Kidney (tissue), 14 donors: ENCODE measurements around the gene RBBP8. TPM values are rescaled to one million over a fixed set of nuclear protein-coding genes. Genes with fewer than 3 reads are reported as not detected.

Source experiments
- DNase-seq, 5 donors: peaks; one replicate each; pipeline ENCODE4 v3.0.0-alpha.2; 2013 to 2020
- FAIRE-seq: peaks from 2 replicates; lab custom pipeline; 2012; peaks lifted over from hg19 to GRCh38; lab: Jason Lieb, UNC
- H3K27ac ChIP-seq, 2 donors: one replicate each; pipeline ENCODE4 v1.7.0; 2013; ENCODE audit warnings: low read depth in 2 of 2, low read length in 2 of 2, inconsistent platforms in 1 of 2
- H3K27me3 ChIP-seq: one replicate; pipeline ENCODE4 v1.7.1; 2013; ENCODE audit warnings: low read length, inconsistent platforms; ENCODE audit not compliant: control insufficient read depth, insufficient read depth
- H3K36me3 ChIP-seq, 3 donors: one replicate each; pipeline versions ENCODE4 v1.7.0 to v1.7.1; 2013; ENCODE audit warnings: low read length in 3 of 3, control low read depth in 1 of 3, inconsistent platforms in 1 of 3; ENCODE audit not compliant: insufficient read depth in 3 of 3, control insufficient read depth in 2 of 3
- H3K4me1 ChIP-seq, 3 donors: one replicate each; pipeline versions ENCODE4 v1.7.0 to v1.7.1; 2013; ENCODE audit warnings: low read length in 3 of 3, inconsistent platforms in 1 of 3, low read depth in 1 of 3; ENCODE audit not compliant: control insufficient read depth in 2 of 3, insufficient read depth in 2 of 3
- H3K4me3 ChIP-seq, 3 donors: one replicate each; pipeline versions ENCODE4 v1.7.0 to v1.8.1; 2013; ENCODE audit warnings: low read length in 3 of 3, control low read depth in 1 of 3, inconsistent platforms in 1 of 3
- H3K9ac ChIP-seq, 3 donors: one replicate each; pipeline versions ENCODE4 v1.7.0 to v1.7.1; 2013; ENCODE audit warnings: low read length in 3 of 3, control low read depth in 1 of 3, inconsistent platforms in 1 of 3
- H3K9me3 ChIP-seq, 3 donors: one replicate each; pipeline versions ENCODE4 v1.7.0 to v1.7.1; 2013; ENCODE audit warnings: low read length in 3 of 3, control low read depth in 1 of 3, inconsistent platforms in 1 of 3; ENCODE audit not compliant: control insufficient read depth in 2 of 3, insufficient read depth in 1 of 3
- CTCF ChIP-seq: IDR thresholded peaks from 3 replicates; pipeline ENCODE4 v1.5.1; 2012; ENCODE audit warnings: mild to moderate bottlenecking, moderate library complexity, borderline replicate concordance; ENCODE audit not compliant: insufficient read depth; ENCODE audit errors: extremely low read depth
- intact Hi-C: fragments of 100-400 bp; cut with DNase I; formaldehyde crosslinking; loops from one replicate; pipeline ENCODE4 v1.11.1; 2022
- polyA plus RNA-seq: library from polyadenylated mRNA; stranded (reverse); fragments of 350-450 nt; fragmentation: Illumina TruSeq; extraction: RNeasy Lipid Tissue Mini Kit (QIAGEN cat#74804); gene quantifications from one replicate; pipeline ENCODE4 v1.2.3, GENCODE V29; 2014; ENCODE audit warnings: low read depth, low replicate concordance; ENCODE audit not compliant: insufficient read depth
- total RNA-seq: library from RNA; stranded (reverse); fragmentation: NEBNext Ultra II Directional; extraction: Animal tissue kit (Norgen Biotek cat#: 25700); gene quantifications from one replicate; pipeline ENCODE4 v1.2.1, GENCODE V29; 2021
- donor health status: control.
- donor health status: control.
- donor health status: control.
- donor health status: control.
- donor health status: control.
- donor health status: DM: yes; HTN: yes; CAD: no.
- donor health status: Normal renal cell carcinoma (clear cell type).

The RBBP8 gene
- total and polyA plus RNA-seq, 2 donors from 2014 or later = 45.8 to 166 TPM

DNA sequence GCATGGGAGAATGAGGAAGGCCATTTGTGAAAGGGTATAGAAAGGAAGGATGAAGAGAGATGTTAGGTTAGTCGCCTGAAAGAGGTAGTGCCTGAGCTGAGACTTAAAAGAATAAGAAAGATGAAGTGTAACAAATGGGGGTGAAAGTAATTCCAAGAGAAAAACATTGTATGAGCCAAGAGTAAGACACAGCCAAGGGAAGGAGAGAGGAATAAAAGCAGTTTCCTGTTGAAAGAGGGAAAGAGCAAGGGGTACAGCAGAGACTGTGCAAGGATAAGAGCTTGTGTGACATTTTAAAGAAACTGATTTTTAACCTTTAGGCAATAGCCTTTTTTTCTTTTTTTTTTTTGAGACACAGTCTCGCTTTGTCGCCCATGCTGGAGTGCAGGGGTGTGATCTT lies 4.8 kb upstream of the RBBP8 start:
- Histone ChIP-seq H3K9me3 (no peaks in the 10 kb centered on the region), H3K4me1 (no peaks in the 10 kb centered on the region), H3K27ac (no peak overlapping the region), H3K36me3 (no peaks in the 10 kb centered on the region), H3K9ac (no peak overlapping the region), H3K4me3 (no peak overlapping the region), H3K27me3 (no peaks in the 10 kb centered on the region)
- TF ChIP-seq CTCF = no peak
- DNase-seq (no peak), FAIRE-seq (no peak)
- intact Hi-C loops = no loop called here

DNA sequence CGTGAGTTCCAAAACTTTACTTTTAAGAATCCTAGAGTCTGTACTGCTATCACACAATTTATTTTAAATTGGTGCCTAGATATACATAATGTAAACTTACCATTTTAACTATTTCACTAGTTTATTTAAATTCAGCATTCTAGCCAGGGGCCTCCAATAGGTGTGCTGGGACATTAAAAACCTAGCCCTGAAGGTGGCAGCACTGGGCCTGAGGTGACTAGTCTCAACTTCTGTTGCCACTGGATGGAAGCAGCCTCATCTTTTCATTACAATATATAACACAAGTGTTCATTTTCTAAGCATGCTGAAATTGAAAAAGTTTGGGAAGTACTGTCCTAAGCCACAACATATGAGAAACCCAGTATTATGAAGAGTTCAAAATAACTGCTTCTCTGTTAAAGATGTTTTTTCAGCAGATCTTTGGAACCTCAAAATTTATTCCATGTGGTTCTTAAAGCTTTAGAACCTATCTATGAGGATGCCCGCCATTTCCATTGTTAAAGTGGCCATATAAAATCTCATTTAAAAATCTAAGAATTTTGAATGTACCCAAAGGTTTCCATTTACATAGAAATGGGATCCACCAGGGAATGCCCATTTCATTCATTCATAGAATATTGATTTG lies 2.9 kb upstream of the RBBP8 start:
- Histone ChIP-seq H3K4me1 (peaks cover 0 to 3% (median 2%) of the 10 kb centered on the region in 3 donors), H3K27me3 (no peaks in the 10 kb centered on the region), H3K9ac (no peak overlapping the region), H3K9me3 (no peaks in the 10 kb centered on the region), H3K36me3 (no peaks in the 10 kb centered on the region), H3K4me3 (no peak overlapping the region), H3K27ac (no peak overlapping the region)
- intact Hi-C loops = no loop called here
- peak; percentile 66 for FAIRE-seq
- peak in 4 of 5 donors; percentile 68 to 84 (median 78) for DNase-seq
- peak; percentile 73 for TF ChIP-seq CTCF

- no peaks in the 10 kb centered on the region for H3K27me3 ChIP-seq
- peaks cover 0 to 3% (median 2%) of the 10 kb centered on the region in 3 donors for H3K4me1 ChIP-seq
- no peak for TF ChIP-seq CTCF
- peak overlapping the region; percentile 61 to 96 (median 87) for H3K9ac ChIP-seq
- FAIRE-seq = no peak
- H3K27ac ChIP-seq = peak overlapping the region; percentile 95 to 98
- intact Hi-C loops = no loop called here
- H3K36me3 ChIP-seq = no peaks in the 10 kb centered on the region
- no peak for DNase-seq
- H3K4me3 ChIP-seq = peak overlapping the region; percentile 83 to 95 (median 92)
- H3K9me3 ChIP-seq = no peaks in the 10 kb centered on the region
Measured at GRCh38 chr18:22932885-22933205, 283 bp upstream of the RBBP8 start.

DNA sequence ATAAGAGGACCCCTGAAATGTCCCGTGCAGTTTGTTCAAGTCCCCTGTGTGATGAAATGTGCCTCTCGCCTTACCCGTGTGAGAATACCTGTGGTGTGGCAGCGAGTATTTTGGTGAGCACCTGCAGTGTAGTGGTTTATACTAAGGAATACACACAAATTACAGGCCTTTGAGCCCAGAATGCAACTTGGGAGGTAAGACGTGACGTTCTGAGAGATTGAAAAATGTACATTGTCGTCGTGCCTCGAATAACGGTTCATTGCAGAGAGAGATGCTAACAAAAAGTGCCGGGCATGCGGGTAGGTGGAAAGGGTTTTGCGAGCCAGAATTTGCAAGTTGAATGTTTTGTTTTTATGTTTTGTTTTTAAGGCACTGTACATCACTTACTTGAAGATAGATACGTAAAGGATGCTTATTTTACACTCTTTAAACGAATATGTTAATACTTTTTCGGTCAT lies 867 bp downstream of the RBBP8 start:
- Histone ChIP-seq H3K4me3 (peak overlapping the region; percentile 92 to 98 (median 95)), H3K9ac (peak overlapping the region; percentile 79 to 96 (median 89)), H3K27me3 (no peaks in the 10 kb centered on the region), H3K27ac (peak overlapping the region; percentile 95 to 98), H3K4me1 (peaks cover 0 to 3% (median 2%) of the 10 kb centered on the region in 3 donors), H3K36me3 (no peaks in the 10 kb centered on the region), H3K9me3 (no peaks in the 10 kb centered on the region)
- no peak for TF ChIP-seq CTCF
- no peak for FAIRE-seq
- no peak for DNase-seq
- intact Hi-C loops = no loop called here
